Left ventricle myocardium inferior (tissue), 1 donor: ENCODE results near the gene TMEM238. TPM values are rescaled to one million over a fixed set of nuclear protein-coding genes. Genes with fewer than 3 reads are reported as not detected.
A peak's percentile ranks its signal among the peaks of the same experiment; 100 is the strongest.

Experiments
- DNase-seq: peaks from one replicate; pipeline ENCODE4 v3.0.0-alpha.2; 2020
- H3K27ac ChIP-seq: fragments of 200-600 bp; replicated peaks from 2 replicates; pipeline ENCODE4 v1.8.0; 2021
- H3K27me3 ChIP-seq: fragments of 200-600 bp; 2 replicates; pipeline ENCODE4 v1.8.0; 2021; ENCODE audit warnings: low read depth
- H3K36me3 ChIP-seq: fragments of 200-600 bp; 2 replicates; pipeline ENCODE4 v1.8.0; 2021
- H3K4me1 ChIP-seq: fragments of 200-600 bp; 2 replicates; pipeline ENCODE4 v1.8.0; 2021
- H3K4me3 ChIP-seq: fragments of 200-600 bp; 2 replicates; pipeline ENCODE4 v1.8.0; 2021; ENCODE audit warnings: mild to moderate bottlenecking, moderate library complexity
- H3K9me3 ChIP-seq: fragments of 200-600 bp; replicated peaks from 2 replicates; pipeline ENCODE4 v1.8.0; 2021
- intact Hi-C: fragments of 100-400 bp; cut with micrococcal nuclease; formaldehyde crosslinking; loops from one replicate; pipeline ENCODE4 v1.11.0; 2022
- total RNA-seq: library from RNA; stranded (reverse); fragmentation: NEBNext Ultra II Directional; extraction: Animal tissue kit (Norgen Biotek cat#: 25700); gene quantifications from one replicate; pipeline ENCODE4 v1.2.1, GENCODE V29; 2021
- TF ChIP-seq, protein P1 (sequence below): fragments of 200-600 bp; IDR thresholded peaks from 2 replicates; pipeline ENCODE4 v1.8.0; 2021; ENCODE audit warnings: antibody characterized with exemption, mild to moderate bottlenecking, borderline replicate concordance
- donor health status: DM: no; HTN: yes; CAD: no; lungs with severe emphysema.

TMEM238 gene
- total RNA-seq, 1 donor from 2014 or later, result 0.69 TPM

DNA sequence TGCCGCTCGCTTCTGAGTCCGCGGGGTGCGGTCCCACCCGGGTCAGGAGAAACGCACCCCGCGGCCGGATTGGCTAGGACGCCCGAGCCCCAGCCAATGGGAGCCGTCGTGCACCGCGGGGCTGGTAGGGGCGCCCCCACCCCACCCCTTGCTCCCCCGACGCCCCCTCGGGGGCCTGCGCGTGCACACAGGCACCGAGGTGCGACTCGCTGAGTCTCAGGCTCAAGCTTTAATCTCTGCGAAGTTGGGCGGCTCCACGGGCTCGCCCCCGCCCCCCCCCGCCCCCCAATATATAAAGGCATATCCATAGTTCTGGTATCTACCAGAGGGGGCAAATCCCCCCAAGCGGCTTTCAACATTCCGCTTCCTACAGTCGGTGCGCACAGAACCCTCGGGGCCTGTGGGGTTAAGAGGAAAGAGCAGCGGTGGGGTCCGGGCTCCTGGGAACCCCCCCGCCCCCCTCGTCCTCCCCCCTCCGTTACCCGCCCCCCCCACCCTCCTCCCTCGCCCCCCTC is 29.3 kb downstream of the TMEM238 start, which contains the start of gene COX6B2:
TSS of gene COX6B2 (minus strand) at position 22 of the 515 bp plus-strand sequence. CDS start 198 bp downstream, outside the sequence.
- Histone ChIP-seq H3K27me3 (peaks cover 97% of the 10 kb centered on the region), H3K4me1 (peaks cover 19% of the 10 kb centered on the region), H3K27ac (no peak within 1 kb of the TSS), H3K36me3 (no peaks in the 10 kb centered on the region), H3K9me3 (no peaks in the 10 kb centered on the region), H3K4me3 (peak within 1 kb of the TSS; percentile 61)
- DNase-seq, result no peak
- TF ChIP-seq, protein P1, sequence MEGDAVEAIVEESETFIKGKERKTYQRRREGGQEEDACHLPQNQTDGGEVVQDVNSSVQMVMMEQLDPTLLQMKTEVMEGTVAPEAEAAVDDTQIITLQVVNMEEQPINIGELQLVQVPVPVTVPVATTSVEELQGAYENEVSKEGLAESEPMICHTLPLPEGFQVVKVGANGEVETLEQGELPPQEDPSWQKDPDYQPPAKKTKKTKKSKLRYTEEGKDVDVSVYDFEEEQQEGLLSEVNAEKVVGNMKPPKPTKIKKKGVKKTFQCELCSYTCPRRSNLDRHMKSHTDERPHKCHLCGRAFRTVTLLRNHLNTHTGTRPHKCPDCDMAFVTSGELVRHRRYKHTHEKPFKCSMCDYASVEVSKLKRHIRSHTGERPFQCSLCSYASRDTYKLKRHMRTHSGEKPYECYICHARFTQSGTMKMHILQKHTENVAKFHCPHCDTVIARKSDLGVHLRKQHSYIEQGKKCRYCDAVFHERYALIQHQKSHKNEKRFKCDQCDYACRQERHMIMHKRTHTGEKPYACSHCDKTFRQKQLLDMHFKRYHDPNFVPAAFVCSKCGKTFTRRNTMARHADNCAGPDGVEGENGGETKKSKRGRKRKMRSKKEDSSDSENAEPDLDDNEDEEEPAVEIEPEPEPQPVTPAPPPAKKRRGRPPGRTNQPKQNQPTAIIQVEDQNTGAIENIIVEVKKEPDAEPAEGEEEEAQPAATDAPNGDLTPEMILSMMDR, result no peak
- intact Hi-C loops, result no loop called here

- DNase-seq, result peak; percentile 65
- Histone ChIP-seq H3K36me3 (no peaks in the 10 kb centered on the region), H3K4me3 (peak overlapping the region; percentile 61), H3K27me3 (peaks cover 91% of the 10 kb centered on the region), H3K27ac (no peak overlapping the region), H3K9me3 (no peaks in the 10 kb centered on the region), H3K4me1 (peaks cover 19% of the 10 kb centered on the region)
- intact Hi-C loops, result no loop called here
- TF ChIP-seq, protein P1, result no peak
Observed at GRCh38 chr19:55353803-55354697, 30.0 kb downstream of the TMEM238 start.

GRCh38 chr19:55353356-55353802 is 30.7 kb downstream of the TMEM238 start:
- H3K36me3 ChIP-seq, result no peaks in the 10 kb centered on the region
- H3K4me1 ChIP-seq, result peaks cover 19% of the 10 kb centered on the region
- DNase-seq, result no peak
- H3K4me3 ChIP-seq, result peak overlapping the region; percentile 61
- H3K27me3 ChIP-seq, result peaks cover 85% of the 10 kb centered on the region
- no peaks in the 10 kb centered on the region for H3K9me3 ChIP-seq
- TF ChIP-seq, protein P1, result no peak
- intact Hi-C loops, result no loop called here
- H3K27ac ChIP-seq, result no peak overlapping the region

- intact Hi-C loops, result no loop called here
- Histone ChIP-seq H3K27ac (no peak overlapping the region), H3K4me1 (peaks cover 19% of the 10 kb centered on the region), H3K9me3 (no peaks in the 10 kb centered on the region), H3K27me3 (peaks cover 79% of the 10 kb centered on the region), H3K4me3 (no peak overlapping the region), H3K36me3 (no peaks in the 10 kb centered on the region)
- TF ChIP-seq, protein P1, result no peak
- DNase-seq, result no peak
Observed at GRCh38 chr19:55352549-55353145, 31.4 kb downstream of the TMEM238 start.

GRCh38 chr19:55352040-55352439 is 32.1 kb downstream of the TMEM238 start:
- H3K4me3 ChIP-seq, result no peak overlapping the region
- H3K27me3 ChIP-seq, result peaks cover 73% of the 10 kb centered on the region
- H3K27ac ChIP-seq, result no peak overlapping the region
- H3K4me1 ChIP-seq, result peaks cover 19% of the 10 kb centered on the region
- no peaks in the 10 kb centered on the region for H3K36me3 ChIP-seq
- no peaks in the 10 kb centered on the region for H3K9me3 ChIP-seq
- intact Hi-C loops, result no loop called here
- DNase-seq, result no peak
- TF ChIP-seq, protein P1, result no peak
